ENCODE data around the gene ZNF248. TPM values are rescaled to one million over a fixed set of nuclear protein-coding genes. Genes with fewer than 3 reads are reported as not detected.

The ZNF248 gene
- total RNA-seq, 2 donors from 2014 or later, result 7.6 to 11.3 TPM

DNA sequence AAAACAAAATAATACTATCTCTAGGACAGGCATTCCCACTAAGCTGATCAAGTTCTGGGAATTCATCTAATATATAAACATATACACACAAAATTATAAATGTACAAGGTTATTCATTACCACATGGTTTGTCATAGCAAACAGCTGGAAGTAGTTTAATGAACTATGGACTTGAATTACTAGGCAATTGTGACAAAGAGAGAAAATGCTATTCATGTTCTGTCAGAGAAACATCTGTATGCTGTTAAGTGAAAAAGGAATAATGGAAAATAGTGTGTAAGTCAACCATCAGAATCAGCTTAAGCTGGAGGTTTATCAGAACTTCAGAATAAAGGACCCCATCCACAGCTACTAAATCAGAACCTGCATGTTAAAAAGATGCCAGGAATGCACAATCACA is 2.8 kb downstream of the ZNF248 start:
- ATAC-seq, result no peak
- no peak overlapping the region for H3K27ac Mint-ChIP-seq

DNA sequence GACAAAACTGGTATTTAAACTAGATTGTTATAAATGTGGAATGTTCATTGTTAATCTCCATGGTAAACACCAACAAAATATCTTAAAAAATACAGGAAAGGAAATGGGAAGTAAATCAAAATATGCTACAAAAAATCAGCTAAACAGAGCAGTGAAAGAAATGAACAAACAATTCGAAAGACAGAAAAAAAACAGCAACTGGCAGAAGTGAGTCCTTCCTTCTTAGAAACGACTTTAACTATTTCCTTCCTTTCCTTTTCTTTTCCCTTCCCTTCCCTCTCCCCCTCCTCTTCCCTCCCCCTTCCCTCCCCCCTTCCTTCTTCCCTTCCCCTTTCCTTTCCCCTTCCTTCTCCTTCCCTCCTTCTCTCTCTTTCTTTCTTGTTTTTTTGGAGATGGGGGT is 12.8 kb downstream of the ZNF248 start:
- H3K36me3 Mint-ChIP-seq, result peaks cover 40 to 68% of the 10 kb centered on the region in 2 donors
- no peak overlapping the region for H3K27ac Mint-ChIP-seq
- peaks cover 12 to 17% of the 10 kb centered on the region in 2 donors for H3K9me3 Mint-ChIP-seq
- DNase-seq (ENCODE audit: low spot score in 2 of 2), result no peak
- ATAC-seq, result no peak

More for the DNA sequence above, 2.8 kb downstream of the ZNF248 start:
- no peak for DNase-seq (ENCODE audit: low spot score in 2 of 2)
- Mint-ChIP-seq H3K9me3 (no peaks in the 10 kb centered on the region), H3K36me3 (peaks cover 15 to 40% of the 10 kb centered on the region in 2 donors)

DNA sequence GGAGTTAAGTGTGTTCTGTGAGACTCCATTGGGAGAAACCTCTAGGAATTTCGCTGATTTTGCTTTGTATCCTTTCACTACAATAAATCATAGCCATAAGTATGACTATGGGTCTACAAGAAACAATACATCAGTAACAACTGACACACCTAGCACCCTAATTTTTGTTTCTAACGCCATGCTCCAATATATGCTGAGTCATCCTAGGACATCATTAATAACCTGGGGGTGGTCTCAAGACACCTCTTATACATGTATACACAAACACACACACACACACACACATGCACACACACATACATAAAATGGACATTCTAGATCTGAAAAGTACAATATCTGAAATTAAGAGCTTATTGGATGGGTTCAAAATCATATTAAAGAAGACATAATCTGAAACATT is 18.2 kb downstream of the ZNF248 start:
- peaks cover 78 to 88% of the 10 kb centered on the region in 2 donors for H3K36me3 Mint-ChIP-seq
- peaks cover 38 to 47% of the 10 kb centered on the region in 2 donors for H3K9me3 Mint-ChIP-seq
- H3K27ac Mint-ChIP-seq, result no peak overlapping the region
- ATAC-seq (no peak), DNase-seq (ENCODE audit: low spot score in 2 of 2) (no peak)

DNA sequence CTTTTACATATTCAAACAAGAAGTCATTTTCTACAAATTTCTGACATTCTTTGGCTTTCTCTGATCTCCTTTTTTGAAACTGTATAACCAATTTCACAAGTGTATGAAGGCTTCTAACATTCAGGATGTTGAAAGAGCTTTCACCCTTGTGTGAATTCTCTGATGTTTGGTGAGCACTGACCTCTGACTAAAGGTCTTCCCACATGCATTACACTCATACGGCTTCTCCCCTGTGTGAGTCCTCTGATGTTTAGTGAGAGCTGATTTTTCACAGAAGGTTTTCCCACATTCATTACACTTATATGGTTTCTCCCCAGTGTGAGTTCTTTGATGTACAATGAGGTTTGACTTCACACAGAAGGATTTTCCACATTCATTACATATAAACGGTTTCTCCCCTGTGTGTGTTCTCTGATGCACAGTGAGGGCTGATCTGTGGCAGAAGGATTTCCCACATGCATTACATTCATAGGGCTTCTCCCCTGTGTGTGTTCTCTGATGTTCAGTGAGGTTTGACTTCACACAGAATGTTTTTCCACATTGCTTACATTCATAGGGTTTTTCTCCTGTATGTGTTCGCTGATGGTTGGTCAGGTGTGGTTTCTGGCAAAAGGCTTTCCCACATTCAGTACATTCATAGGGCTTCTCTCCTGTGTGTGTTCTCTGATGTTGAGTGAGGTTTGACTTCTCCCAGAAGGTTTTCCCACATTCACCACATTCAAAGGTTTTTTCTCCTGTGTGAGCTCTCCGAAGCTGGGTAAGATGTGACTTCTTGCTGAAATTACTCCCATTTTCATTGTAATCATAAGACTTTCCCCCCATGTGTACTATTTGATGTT is 25.7 kb downstream of the ZNF248 start:
- ATAC-seq, result no peak

DNA sequence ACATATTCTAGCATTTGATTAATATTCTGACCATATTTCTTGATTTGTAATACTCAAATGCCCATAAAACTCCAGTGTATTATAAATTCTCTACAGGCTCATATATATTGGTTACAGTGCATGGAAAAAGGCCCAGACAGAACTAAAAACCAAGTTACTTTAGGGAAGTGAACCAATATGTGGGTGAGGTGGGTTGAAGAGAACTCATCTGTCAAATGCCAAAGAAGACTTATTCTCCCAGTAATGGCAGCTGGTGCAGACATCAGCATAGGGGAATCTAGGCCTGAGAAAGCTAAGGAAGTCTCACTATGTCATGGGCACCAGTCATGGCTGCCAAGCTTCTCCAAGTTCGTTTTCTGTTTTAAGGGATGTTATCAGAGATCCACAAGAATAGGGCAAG is 30.6 kb downstream of the ZNF248 start:
- Mint-ChIP-seq H3K9me3 (peaks cover 35 to 46% of the 10 kb centered on the region in 2 donors), H3K27ac (no peak overlapping the region), H3K36me3 (peaks cover 54 to 58% of the 10 kb centered on the region in 2 donors)
- no peak for DNase-seq (ENCODE audit: low spot score in 2 of 2)
- no peak for ATAC-seq

More for the DNA sequence above, 25.7 kb downstream of the ZNF248 start:
- Mint-ChIP-seq H3K9me3 (peaks cover 67 to 77% of the 10 kb centered on the region in 2 donors), H3K36me3 (peaks cover 91 to 100% of the 10 kb centered on the region in 2 donors), H3K27ac (no peak overlapping the region)
- DNase-seq (ENCODE audit: low spot score in 2 of 2), result no peak

DNA sequence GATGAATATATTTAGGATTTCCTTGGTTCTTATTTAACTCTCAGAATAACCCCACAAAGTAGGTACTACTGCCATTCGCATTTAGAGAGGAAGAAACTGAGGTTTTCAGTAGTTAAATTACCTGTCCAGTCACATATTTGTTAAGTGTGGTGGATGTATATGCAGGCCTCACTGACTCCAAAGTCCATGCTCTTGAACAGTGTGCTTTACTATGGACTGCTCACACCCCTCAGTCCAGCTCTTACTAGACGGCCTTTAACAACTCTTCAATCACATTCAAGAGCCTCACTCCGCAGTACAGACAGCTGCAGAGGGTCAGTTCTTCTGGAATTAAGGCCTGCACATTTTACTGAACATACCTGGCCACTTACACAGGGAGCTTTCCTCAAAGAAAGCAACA is 36.2 kb downstream of the ZNF248 start:
- H3K27ac Mint-ChIP-seq, result no peak overlapping the region
- peaks cover 35 to 39% of the 10 kb centered on the region in 2 donors for H3K9me3 Mint-ChIP-seq
- H3K36me3 Mint-ChIP-seq, result peaks cover 27 to 54% of the 10 kb centered on the region in 2 donors
- no peak for ATAC-seq
- DNase-seq (ENCODE audit: low spot score in 2 of 2), result no peak

DNA sequence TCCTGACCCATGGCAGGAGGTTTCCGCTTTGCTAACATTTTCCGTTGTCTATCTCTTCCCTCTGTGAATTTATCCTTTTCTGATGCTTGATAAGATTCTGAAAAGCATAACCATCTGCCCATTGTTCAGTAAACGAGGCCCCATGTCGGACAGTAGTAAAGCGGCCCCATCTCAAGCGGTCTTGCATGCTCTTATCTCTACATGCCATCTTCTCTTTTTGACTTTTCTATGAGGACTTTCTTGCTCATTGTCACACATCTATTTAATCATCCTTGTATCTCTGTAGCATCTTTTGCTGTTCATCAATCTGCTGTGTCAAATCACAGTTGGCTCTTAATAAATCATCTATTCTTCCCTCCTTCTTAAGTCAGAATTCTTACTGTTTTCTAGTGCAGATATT is 37.6 kb downstream of the ZNF248 start:
- H3K9me3 Mint-ChIP-seq, result peaks cover 48% of the 10 kb centered on the region in 2 donors
- peaks cover 35 to 61% of the 10 kb centered on the region in 2 donors for H3K36me3 Mint-ChIP-seq
- ATAC-seq (no peak), DNase-seq (ENCODE audit: low spot score in 2 of 2) (no peak)
- H3K27ac Mint-ChIP-seq, result no peak overlapping the region

DNA sequence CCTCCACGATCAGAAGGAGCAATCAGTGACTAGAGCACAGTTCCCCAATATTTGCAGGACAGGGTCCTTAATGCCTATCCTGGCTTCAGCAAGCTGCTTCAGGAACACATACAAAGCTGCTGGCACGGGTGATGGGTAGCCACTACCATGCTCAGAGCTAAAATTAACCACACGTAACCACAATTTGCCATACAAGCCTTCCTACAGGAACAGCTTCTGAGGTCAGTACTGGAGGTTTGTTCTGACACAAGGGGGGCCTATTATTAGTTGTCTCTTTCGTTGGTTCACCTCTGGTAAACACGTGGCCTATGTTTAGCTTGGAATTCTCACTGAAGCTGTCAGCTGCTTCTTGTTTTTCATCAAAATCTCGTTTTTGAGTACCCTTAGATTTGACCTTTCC is 41.1 kb downstream of the ZNF248 start:
- no peak overlapping the region for H3K27ac Mint-ChIP-seq
- H3K9me3 Mint-ChIP-seq, result peaks cover 56 to 68% of the 10 kb centered on the region in 2 donors
- peaks cover 62 to 80% of the 10 kb centered on the region in 2 donors for H3K36me3 Mint-ChIP-seq
- ATAC-seq (no peak), DNase-seq (ENCODE audit: low spot score in 2 of 2) (no peak)

DNA sequence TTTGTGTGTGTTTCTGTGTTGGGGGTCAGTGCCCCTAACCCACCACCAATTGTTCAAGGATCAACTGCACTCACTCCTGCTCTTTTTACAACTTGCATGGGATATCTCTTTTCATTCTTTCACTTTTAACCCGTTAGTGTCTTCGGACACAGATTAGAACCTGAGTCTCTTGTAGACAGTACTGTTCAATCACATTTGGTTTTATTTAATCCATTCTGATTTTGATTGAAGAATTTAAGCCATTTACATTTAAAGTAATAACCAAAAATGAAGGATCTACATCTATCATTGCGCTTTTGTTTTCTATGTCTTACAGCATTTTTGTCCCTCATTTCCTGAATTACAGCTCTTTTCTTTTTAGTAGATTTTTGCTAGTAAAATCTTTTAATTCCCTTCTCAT is 43.6 kb downstream of the ZNF248 start:
- ATAC-seq, result no peak
- Mint-ChIP-seq H3K27ac (no peak overlapping the region), H3K36me3 (peaks cover 43 to 59% of the 10 kb centered on the region in 2 donors), H3K9me3 (peaks cover 45 to 58% of the 10 kb centered on the region in 2 donors)
- DNase-seq (ENCODE audit: low spot score in 2 of 2), result no peak

DNA sequence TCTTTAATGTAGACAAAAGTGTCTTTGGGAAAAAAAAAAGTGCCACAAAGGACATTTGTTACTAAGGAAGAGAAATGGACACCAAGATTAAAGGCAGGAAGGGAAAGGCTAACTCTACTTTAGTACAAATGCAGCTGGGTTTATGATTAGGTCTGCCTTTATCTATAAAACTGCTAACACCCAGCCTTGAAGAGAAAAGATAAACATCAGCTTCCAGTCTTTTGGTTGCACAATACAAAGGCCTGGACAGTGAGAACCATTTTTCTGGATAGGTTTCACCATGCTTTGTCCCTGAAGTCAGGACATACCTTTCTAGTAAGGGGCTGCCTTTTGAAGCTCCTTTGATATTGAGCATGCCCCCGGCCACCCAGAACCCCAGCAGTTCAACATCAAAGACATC is 45.1 kb downstream of the ZNF248 start:
- no peak for DNase-seq (ENCODE audit: low spot score in 2 of 2)
- no peak overlapping the region for H3K27ac Mint-ChIP-seq

DNA sequence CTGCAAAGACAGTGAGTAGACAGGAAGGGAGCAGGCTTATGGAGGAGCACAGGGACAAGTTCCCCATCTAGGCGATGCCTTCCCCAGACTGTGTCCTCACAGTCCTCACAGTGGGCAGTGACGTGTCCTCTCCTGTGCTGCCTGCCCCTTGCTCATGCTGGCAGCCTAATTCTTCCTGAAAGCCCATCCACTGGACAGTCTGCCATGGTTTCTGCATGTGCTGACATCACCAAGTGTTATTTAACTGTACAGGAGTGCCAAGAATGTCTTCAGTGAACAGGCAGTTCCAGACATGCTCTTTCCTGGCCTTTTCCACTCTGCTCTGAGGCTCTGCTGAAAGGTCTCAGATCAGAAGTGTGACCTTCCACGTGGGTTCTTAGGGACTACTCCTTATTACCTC is 54.1 kb downstream of the ZNF248 start:
- ATAC-seq, result no peak
- Mint-ChIP-seq H3K36me3 (peaks cover 9 to 12% of the 10 kb centered on the region in 2 donors), H3K27ac (no peak overlapping the region), H3K9me3 (no peaks in the 10 kb centered on the region)
- DNase-seq (ENCODE audit: low spot score in 2 of 2), result no peak

More for the DNA sequence above, 45.1 kb downstream of the ZNF248 start:
- peaks cover 43 to 50% of the 10 kb centered on the region in 2 donors for H3K36me3 Mint-ChIP-seq
- peaks cover 46 to 58% of the 10 kb centered on the region in 2 donors for H3K9me3 Mint-ChIP-seq
- ATAC-seq, result no peak

DNA sequence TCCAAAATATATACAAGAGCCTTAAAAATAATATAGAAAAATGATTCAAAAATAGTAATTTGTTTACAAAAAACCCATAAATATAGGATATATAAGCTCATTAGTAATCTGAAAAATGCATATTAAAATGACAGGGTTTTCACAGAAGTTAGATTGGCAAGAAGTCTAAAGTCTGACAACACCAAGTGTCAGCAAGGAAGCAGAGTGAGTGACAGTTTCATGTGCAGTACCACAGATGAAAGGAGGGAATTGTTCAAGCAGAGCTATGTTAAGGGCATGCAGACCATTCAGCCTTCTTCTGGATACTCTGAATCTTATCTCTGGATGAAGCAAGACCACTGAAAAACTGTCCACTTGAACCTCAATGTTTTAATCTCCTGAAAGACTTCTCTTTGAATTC is 55.9 kb downstream of the ZNF248 start:
- no peak overlapping the region for H3K27ac Mint-ChIP-seq
- ATAC-seq, result no peak
- H3K36me3 Mint-ChIP-seq, result peaks cover 9 to 12% of the 10 kb centered on the region in 2 donors

DNA sequence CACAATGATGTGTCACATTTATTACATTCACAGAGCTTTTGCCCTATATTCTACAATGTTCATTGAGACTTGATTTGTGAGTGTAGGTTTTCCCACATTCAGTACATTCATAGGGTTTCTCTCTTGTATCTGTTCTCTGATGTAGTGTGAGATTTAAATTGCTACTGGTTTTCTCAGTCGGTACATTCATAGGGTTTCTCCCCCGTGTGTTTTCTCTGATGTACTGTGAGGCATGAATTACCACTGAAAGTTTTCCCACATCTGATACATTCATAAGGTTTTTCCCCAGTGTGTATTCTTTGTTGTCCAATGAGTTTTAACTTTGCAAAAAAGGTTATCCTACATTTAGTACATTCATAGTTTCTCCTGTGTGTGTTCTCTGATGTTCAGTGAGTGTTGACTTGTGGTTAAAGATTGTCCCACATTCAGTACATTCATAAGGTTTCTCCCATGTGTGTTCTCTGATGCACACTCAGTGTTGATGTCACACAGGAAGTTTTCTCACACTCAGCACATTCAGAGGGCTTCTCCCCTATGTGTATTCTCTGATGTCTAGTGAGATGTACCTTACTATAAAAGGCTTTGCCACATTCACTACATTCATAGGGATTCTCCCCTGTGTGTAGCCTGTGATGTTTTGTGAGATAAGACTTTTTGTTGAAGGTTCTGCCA is 63.0 kb downstream of the ZNF248 start:
- no peak for DNase-seq (ENCODE audit: low spot score in 2 of 2)
- Mint-ChIP-seq H3K36me3 (peaks cover 25 to 27% of the 10 kb centered on the region in 2 donors), H3K9me3 (peaks cover 28 to 31% of the 10 kb centered on the region in 2 donors), H3K27ac (no peak overlapping the region)
- ATAC-seq, result peak; percentile 50 to 75

More for the DNA sequence above, 55.9 kb downstream of the ZNF248 start:
- no peak for DNase-seq (ENCODE audit: low spot score in 2 of 2)
- no peaks in the 10 kb centered on the region for H3K9me3 Mint-ChIP-seq

DNA sequence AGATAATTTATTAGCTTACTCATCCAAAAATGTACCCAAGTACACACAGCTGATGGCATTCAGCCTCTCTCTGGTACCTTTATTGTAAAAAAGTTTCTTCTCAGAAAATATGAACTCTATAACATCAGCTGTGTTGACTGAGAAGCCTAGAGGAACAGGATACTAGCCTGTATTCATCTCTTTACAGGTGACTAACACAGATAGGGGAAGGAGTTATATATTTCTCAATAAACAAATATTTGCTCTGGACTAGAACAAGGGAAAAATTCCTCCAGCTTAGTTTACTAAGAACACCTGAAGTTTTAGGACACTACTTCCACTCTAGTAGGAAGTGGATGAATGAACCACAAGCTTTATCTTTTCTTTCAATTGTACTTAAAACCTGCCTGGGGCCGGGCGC is 67.8 kb downstream of the ZNF248 start:
- Mint-ChIP-seq H3K27ac (no peak overlapping the region), H3K9me3 (peaks cover 24 to 28% of the 10 kb centered on the region in 2 donors), H3K36me3 (peaks cover 17 to 28% of the 10 kb centered on the region in 2 donors)
- no peak for DNase-seq (ENCODE audit: low spot score in 2 of 2)
- no peak for ATAC-seq

DNA sequence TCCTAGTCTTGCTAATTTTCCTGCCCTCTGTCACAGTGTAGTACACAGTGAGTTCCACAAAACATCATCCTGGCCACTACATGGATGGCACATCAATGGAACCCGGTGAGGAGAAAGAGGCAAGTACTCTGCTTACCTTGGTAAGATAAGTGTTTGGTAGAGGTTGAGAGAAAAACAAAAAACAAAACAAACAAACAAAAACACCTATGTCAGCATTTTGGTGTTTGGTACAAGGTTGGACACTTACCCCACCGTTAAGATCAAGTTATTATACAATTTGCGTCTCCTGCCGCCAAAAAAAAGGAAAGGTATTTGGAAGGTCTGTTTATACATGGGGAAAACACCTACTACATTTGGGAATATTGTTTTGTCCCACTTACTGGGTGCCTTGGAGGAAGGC is 72.7 kb downstream of the ZNF248 start:
- Mint-ChIP-seq H3K27ac (no peak overlapping the region), H3K36me3 (peaks cover 9 to 34% of the 10 kb centered on the region in 2 donors), H3K9me3 (peaks cover 16 to 25% of the 10 kb centered on the region in 2 donors)
- ATAC-seq (no peak), DNase-seq (ENCODE audit: low spot score in 2 of 2) (no peak)

DNA sequence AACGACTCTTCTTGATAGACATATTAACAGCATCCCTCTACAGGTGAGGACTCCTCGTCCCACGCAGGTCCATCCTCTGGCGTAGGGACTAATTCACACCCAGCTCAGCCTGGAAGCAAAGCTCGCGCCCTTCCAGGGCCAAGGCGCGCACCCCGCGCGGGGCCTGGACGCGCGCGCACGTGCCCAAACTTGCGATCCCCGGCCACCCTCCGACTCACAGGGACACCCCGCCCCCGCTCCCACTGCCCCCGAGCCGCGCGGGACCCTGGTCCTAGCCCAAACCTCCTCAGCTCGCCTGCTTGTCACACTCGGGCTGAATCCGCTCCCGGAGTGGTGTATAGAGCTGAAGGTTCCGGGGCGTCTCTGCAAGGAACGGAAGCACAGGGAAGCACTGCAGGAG is 76.9 kb downstream of the ZNF248 start:
- Mint-ChIP-seq H3K36me3 (peaks cover 17 to 38% of the 10 kb centered on the region in 2 donors), H3K9me3 (peaks cover 20 to 31% of the 10 kb centered on the region in 2 donors), H3K27ac (no peak overlapping the region)
- ATAC-seq (no peak), DNase-seq (ENCODE audit: low spot score in 2 of 2) (no peak)

DNA sequence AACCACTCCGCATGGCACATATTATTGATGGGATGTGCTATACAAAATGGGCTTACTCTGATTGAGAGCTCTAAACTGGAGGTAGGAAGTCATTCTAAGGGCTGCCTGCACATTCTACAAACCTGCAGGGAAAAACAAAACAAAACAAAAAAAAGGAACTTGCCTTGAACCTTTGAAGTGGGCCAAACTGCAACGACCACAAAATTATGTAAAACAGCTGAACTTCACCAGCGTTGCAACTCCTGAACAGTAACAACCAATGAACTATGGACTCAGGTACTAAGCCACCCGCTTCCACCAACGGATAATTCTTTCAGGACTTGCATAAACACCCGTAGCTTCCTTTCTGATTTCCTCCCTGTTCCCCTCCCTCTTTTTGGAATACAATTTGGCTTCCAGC is 80.4 kb downstream of the ZNF248 start:
- Mint-ChIP-seq H3K27ac (no peak overlapping the region), H3K36me3 (peaks cover 14 to 21% of the 10 kb centered on the region in 2 donors), H3K9me3 (peaks cover 12 to 18% of the 10 kb centered on the region in 2 donors)
- DNase-seq (ENCODE audit: low spot score in 2 of 2) (no peak), ATAC-seq (no peak)

All from activated naive CD4-positive, alpha-beta T cell treated with anti-CD3 and anti-CD28 coated beads, Interleukin-2, amount 50 U/mL, for 72 hours (primary cell).